H9 (cell line): ENCODE data around the gene FANCC. TPM values are rescaled to one million over a fixed set of nuclear protein-coding genes. Genes with fewer than 3 reads are reported as not detected.

ENCODE experiments used
- DNase-seq: peaks from one replicate; pipeline ENCODE4 v3.0.0-alpha.2; 2017
- H2AFZ ChIP-seq: one replicate; pipeline ENCODE4 v1.6.1; 2013; ENCODE audit warnings: mild to moderate bottlenecking, low read length, control low read depth, moderate library complexity
- H2AK5ac ChIP-seq: 2 replicates; pipeline ENCODE4 v1.6.1; 2013; ENCODE audit warnings: low read length, control low read depth, mixed read lengths; ENCODE audit not compliant: insufficient read length
- H2BK120ac ChIP-seq: one replicate; pipeline ENCODE4 v1.6.1; 2013; ENCODE audit warnings: low read depth, mild to moderate bottlenecking, low read length, control low read depth, inconsistent platforms; ENCODE audit not compliant: poor library complexity, severe bottlenecking
- H2BK12ac ChIP-seq: 2 replicates; pipeline ENCODE4 v1.6.1; 2013; ENCODE audit warnings: low read length, control low read depth, mixed read lengths, low read depth; ENCODE audit not compliant: insufficient read length
- H2BK15ac ChIP-seq: 2 replicates; pipeline ENCODE4 v1.6.1; 2013; ENCODE audit warnings: low read depth, low read length, control low read depth
- H2BK20ac ChIP-seq: one replicate; pipeline ENCODE4 v1.6.1; 2013; ENCODE audit warnings: low read depth, mild to moderate bottlenecking, low read length, control low read depth, inconsistent platforms; ENCODE audit not compliant: poor library complexity, severe bottlenecking
- H2BK5ac ChIP-seq: 2 replicates; pipeline ENCODE4 v1.6.1; 2013; ENCODE audit warnings: low read length, control low read depth, mixed read lengths; ENCODE audit not compliant: insufficient read length
- H3K14ac ChIP-seq: 2 replicates; pipeline ENCODE4 v1.6.1; 2013; ENCODE audit warnings: low read length, control low read depth; ENCODE audit not compliant: insufficient read depth
- H3K18ac ChIP-seq: 2 replicates; pipeline ENCODE4 v1.6.1; 2013; ENCODE audit warnings: low read depth, mild to moderate bottlenecking, mixed read lengths, low read length, control low read depth; ENCODE audit not compliant: insufficient read length
- H3K23ac ChIP-seq: 2 replicates; pipeline ENCODE4 v1.6.1; 2013; ENCODE audit warnings: low read length, control low read depth, mixed read lengths, low read depth; ENCODE audit not compliant: insufficient read length
- H3K23me2 ChIP-seq: 2 replicates; pipeline ENCODE4 v1.6.1; 2013; ENCODE audit warnings: low read depth, mild to moderate bottlenecking, mixed read lengths, low read length, control low read depth; ENCODE audit not compliant: insufficient read length, poor library complexity, severe bottlenecking
- H3K27ac ChIP-seq: 2 replicates; pipeline ENCODE4 v1.5.1; 2013; ENCODE audit warnings: low read length, control low read depth, mixed read lengths, low read depth; ENCODE audit not compliant: insufficient read length
- H3K27me3 ChIP-seq: 2 replicates; pipeline ENCODE4 v1.6.1; 2013; ENCODE audit warnings: low read length, control low read depth, inconsistent platforms; ENCODE audit not compliant: insufficient read depth
- H3K4ac ChIP-seq: 2 replicates; pipeline ENCODE4 v1.6.1; 2013; ENCODE audit warnings: low read depth, mild to moderate bottlenecking, control low read depth, inconsistent platforms, low read length, moderate library complexity
- H3K4me1 ChIP-seq: 2 replicates; pipeline ENCODE4 v1.6.1; 2013; ENCODE audit warnings: low read length, control low read depth, inconsistent platforms; ENCODE audit not compliant: insufficient read depth
- H3K4me2 ChIP-seq: 2 replicates; pipeline ENCODE4 v1.6.1; 2013; ENCODE audit warnings: low read length, control low read depth, mixed read lengths; ENCODE audit not compliant: insufficient read length, insufficient read depth
- H3K56ac ChIP-seq: 2 replicates; pipeline ENCODE4 v1.6.1; 2013; ENCODE audit warnings: low read depth, mild to moderate bottlenecking, mixed read lengths, low read length, control low read depth; ENCODE audit not compliant: insufficient read length
- H3K79me1 ChIP-seq: 2 replicates; pipeline ENCODE4 v1.6.1; 2013; ENCODE audit warnings: low read depth, mild to moderate bottlenecking, moderate library complexity, low read length, control low read depth, inconsistent platforms; ENCODE audit not compliant: insufficient read depth, poor library complexity, severe bottlenecking
- H3K79me2 ChIP-seq: 2 replicates; pipeline ENCODE4 v1.6.1; 2013; ENCODE audit warnings: low read length, control low read depth, inconsistent platforms; ENCODE audit not compliant: insufficient read depth
- H3K9ac ChIP-seq: 2 replicates; pipeline ENCODE4 v1.6.1; 2013; ENCODE audit warnings: low read length, control low read depth, mixed read lengths; ENCODE audit not compliant: insufficient read length; ENCODE audit errors: extremely low read depth
- H3K9me3 ChIP-seq: one replicate; pipeline ENCODE4 v1.6.1; 2013; ENCODE audit warnings: low read depth, low read length, inconsistent platforms; ENCODE audit not compliant: control insufficient read depth
- H3T11ph ChIP-seq: one replicate; pipeline ENCODE4 v1.6.1; 2013; ENCODE audit warnings: mild to moderate bottlenecking, low read length, control low read depth, inconsistent platforms
- H4K20me1 ChIP-seq: one replicate; pipeline ENCODE4 v1.6.1; 2013; ENCODE audit not compliant: control insufficient read depth, insufficient read length, insufficient read depth
- H4K5ac ChIP-seq: 2 replicates; pipeline ENCODE4 v1.6.1; 2013; ENCODE audit warnings: low read depth, mild to moderate bottlenecking, mixed read lengths, low read length, control low read depth; ENCODE audit not compliant: insufficient read length
- H4K8ac ChIP-seq: replicated peaks from 2 replicates; pipeline ENCODE4 v1.6.1; 2013; ENCODE audit warnings: low read length, control low read depth, mixed read lengths, low read depth; ENCODE audit not compliant: insufficient read length
- H4K91ac ChIP-seq: 2 replicates; pipeline ENCODE4 v1.6.1; 2013; ENCODE audit warnings: low read depth, mild to moderate bottlenecking, moderate library complexity, mixed read lengths, low read length, control low read depth; ENCODE audit not compliant: insufficient read length
- H3K27ac Mint-ChIP-seq, 3 experiments: 2 replicates in 2 of 3; 3 replicates in 1 of 3; pipeline ENCODE4 v1.8.0; 2020 to 2021; ENCODE audit warnings: mixed read lengths in 3 of 3, mild to moderate bottlenecking in 1 of 3, moderate library complexity in 1 of 3
- H3K27me3 Mint-ChIP-seq: 2 replicates; pipeline ENCODE4 v1.8.0; 2021; ENCODE audit warnings: low read depth, mild to moderate bottlenecking, moderate library complexity, mixed read lengths
- H3K36me3 Mint-ChIP-seq, 3 experiments: 2 replicates in 2 of 3; 3 replicates in 1 of 3; pipeline ENCODE4 v1.8.0; 2020 to 2021; ENCODE audit warnings: low read depth in 3 of 3, mixed read lengths in 3 of 3; ENCODE audit not compliant: insufficient read depth in 1 of 3
- H3K4me1 Mint-ChIP-seq, 2 experiments: 2 replicates each; pipeline ENCODE4 v1.8.0; 2020; ENCODE audit warnings: mixed read lengths in 2 of 2
- H3K4me3 Mint-ChIP-seq, 2 experiments: 2 replicates in 1 of 2; 3 replicates in 1 of 2; pipeline ENCODE4 v1.8.0; 2020 to 2021; ENCODE audit warnings: mild to moderate bottlenecking in 2 of 2, mixed read lengths in 2 of 2, moderate library complexity in 1 of 2
- H3K9me3 Mint-ChIP-seq, 2 experiments: 2 replicates in 1 of 2; 3 replicates in 1 of 2; pipeline ENCODE4 v1.8.0; 2020; ENCODE audit warnings: mild to moderate bottlenecking in 2 of 2, mixed read lengths in 2 of 2, moderate library complexity in 1 of 2
- WGBS: extraction: QIAGEN DNeasy Blood & Tissue Kit; methylation state at CpG from one replicate; pipeline ENCODE4 v1.1.7; 2013; ENCODE audit warnings: missing lambda C conversion rate, low lambda C conversion rate, mixed read lengths; ENCODE audit not compliant: insufficient read length; ENCODE audit errors: extremely low coverage; 5-methylcytosine and 5-hydroxymethylcytosine counted together
- total RNA-seq: library from RNA; stranded (reverse); gene quantifications from 2 replicates; pipeline ENCODE4 v1.2.1, GENCODE V29; 2021
- TF ChIP-seq, protein P1 (sequence below): fragments of 200-600 bp; sonication (generic); conservative IDR thresholded peaks from 3 replicates; pipeline ENCODE4 v1.8.0; 2021; ENCODE audit warnings: antibody characterized with exemption, mild to moderate bottlenecking

FANCC gene
- total RNA-seq, 1 experiment from 2014 or later = 14.6 TPM

DNA sequence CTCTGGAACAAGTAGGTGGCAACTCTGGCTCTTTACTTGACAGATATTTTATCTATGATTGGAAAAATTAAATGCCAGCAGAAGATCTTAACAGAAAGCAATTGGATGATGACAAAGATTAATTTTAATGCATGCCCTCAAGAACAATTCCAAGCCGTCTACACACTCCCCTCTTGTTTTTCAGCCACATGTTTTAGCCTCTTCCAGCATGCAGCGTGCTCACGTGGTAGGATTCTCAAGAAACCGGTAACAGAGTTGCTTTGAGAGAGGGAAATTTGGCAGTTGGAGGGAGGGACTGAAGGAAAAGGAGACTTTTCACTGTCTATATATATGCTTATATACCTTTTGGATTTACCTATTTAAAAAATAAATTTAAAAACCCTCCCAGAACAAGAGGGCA is 48.3 kb upstream of the FANCC start:
- no peak overlapping the region for H4K8ac ChIP-seq
- H2BK120ac ChIP-seq = no peak overlapping the region
- no peak overlapping the region for H3K4ac ChIP-seq
- WGBS = no CpG with 5 or more reads among the region's 4 CpGs
- H4K5ac ChIP-seq = no peak overlapping the region
- no peak overlapping the region for H2BK5ac ChIP-seq
- Mint-ChIP-seq H3K4me3 (no peak overlapping the region), H3K36me3 (peaks cover 2 to 6% (median 5%) of the 10 kb centered on the region in 3 experiments; a peak in 6 of 7 replicates), H3K9me3 (peaks cover 6 to 8% of the 10 kb centered on the region in 2 experiments), H3K27ac (no peak overlapping the region), H3K27me3 (peaks cover 8% of the 10 kb centered on the region), H3K4me1 (peaks cover 27 to 28% of the 10 kb centered on the region in 2 experiments)
- TF ChIP-seq, protein P1, sequence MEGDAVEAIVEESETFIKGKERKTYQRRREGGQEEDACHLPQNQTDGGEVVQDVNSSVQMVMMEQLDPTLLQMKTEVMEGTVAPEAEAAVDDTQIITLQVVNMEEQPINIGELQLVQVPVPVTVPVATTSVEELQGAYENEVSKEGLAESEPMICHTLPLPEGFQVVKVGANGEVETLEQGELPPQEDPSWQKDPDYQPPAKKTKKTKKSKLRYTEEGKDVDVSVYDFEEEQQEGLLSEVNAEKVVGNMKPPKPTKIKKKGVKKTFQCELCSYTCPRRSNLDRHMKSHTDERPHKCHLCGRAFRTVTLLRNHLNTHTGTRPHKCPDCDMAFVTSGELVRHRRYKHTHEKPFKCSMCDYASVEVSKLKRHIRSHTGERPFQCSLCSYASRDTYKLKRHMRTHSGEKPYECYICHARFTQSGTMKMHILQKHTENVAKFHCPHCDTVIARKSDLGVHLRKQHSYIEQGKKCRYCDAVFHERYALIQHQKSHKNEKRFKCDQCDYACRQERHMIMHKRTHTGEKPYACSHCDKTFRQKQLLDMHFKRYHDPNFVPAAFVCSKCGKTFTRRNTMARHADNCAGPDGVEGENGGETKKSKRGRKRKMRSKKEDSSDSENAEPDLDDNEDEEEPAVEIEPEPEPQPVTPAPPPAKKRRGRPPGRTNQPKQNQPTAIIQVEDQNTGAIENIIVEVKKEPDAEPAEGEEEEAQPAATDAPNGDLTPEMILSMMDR = no peak
- H2AK5ac ChIP-seq = no peak overlapping the region
- no peak overlapping the region for H3K27ac ChIP-seq
- H3T11ph ChIP-seq = no peak overlapping the region
- no peak overlapping the region for H3K9ac ChIP-seq
- H2BK15ac ChIP-seq = no peak overlapping the region
- no peak overlapping the region for H2AFZ ChIP-seq
- H3K56ac ChIP-seq = no peak overlapping the region
- no peaks in the 10 kb centered on the region for H3K79me2 ChIP-seq
- H3K14ac ChIP-seq = no peak overlapping the region
- H3K27me3 ChIP-seq = no peaks in the 10 kb centered on the region
- DNase-seq = no peak
- H3K18ac ChIP-seq = no peak overlapping the region
- H3K4me2 ChIP-seq = no peak overlapping the region
- H3K4me1 ChIP-seq = peaks cover 3% of the 10 kb centered on the region; the same call in 1 of the 2 replicates
- H3K23me2 ChIP-seq = no peaks in the 10 kb centered on the region
- no peak overlapping the region for H4K91ac ChIP-seq
- H3K79me1 ChIP-seq = no peaks in the 10 kb centered on the region
- H2BK12ac ChIP-seq = no peak overlapping the region
- no peak overlapping the region for H3K23ac ChIP-seq
- H2BK20ac ChIP-seq = no peak overlapping the region
- H4K20me1 ChIP-seq = no peaks in the 10 kb centered on the region
- H3K9me3 ChIP-seq = no peaks in the 10 kb centered on the region
